ENCODE results near the gene TUBA4A.
"Not testable (repeated sequence)": the region's sequence is repeated elsewhere in the genome, so short reads cannot be mapped to it uniquely, and the experiment has no call there.

TUBA4A gene

GRCh38 chr2:219253753-219254589 is at the start of gene TUBA4A:
TUBA4A (minus strand) TSS chr2:219253918; CDS start chr2:219253858, 60 bp downstream.
- peak; percentile 44 for DNase-seq

DNA sequence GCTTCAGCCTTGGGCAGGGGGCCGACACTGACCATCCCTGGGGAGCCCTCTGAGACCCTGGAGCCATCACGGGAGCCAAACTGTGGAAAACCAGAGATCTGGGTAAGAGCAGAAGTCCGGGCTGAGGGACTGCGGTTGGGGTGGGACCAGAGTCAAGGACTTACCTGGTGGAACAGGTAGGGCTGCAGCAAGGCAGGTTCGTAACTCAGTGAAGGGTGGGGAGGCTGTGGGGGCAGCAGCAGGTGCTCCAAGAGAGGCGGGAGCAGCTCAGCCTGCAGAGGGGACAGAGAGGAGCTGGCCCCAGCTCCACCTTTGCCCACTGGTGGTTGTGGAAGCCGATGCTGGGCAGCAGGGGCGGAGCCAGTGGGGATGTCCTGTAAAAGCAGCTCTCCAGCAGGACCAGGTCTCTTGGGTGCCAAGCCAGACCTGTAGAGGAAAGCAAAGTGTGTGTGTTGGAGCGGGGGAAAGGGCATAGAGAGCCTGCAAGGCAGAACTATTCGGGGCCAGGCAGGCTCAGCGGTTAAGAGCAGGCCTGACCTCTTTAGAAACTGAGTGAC is 48.8 kb upstream of the TUBA4A start:
- DNase-seq: no peak

DNA sequence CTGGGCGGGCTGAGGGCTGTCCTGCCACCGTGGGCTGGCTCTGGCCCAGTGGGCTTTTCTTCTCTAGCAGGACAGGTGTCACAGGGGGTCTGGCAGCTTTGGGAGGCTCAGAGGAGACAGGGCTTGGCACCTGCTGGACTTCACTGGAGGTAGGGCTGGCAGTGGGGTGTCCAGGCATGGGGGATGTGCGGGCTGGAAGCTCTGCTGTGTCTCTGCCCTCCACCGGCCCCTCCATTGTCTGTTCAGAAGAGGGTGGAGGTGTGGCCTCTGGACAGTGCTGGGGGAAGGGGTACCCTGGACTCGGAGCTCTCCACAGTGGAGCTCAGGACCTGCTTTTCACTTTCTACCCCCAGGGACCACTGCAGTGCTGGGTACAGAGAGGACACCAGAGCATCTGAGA is 46.3 kb upstream of the TUBA4A start:
- no peak for DNase-seq

DNA sequence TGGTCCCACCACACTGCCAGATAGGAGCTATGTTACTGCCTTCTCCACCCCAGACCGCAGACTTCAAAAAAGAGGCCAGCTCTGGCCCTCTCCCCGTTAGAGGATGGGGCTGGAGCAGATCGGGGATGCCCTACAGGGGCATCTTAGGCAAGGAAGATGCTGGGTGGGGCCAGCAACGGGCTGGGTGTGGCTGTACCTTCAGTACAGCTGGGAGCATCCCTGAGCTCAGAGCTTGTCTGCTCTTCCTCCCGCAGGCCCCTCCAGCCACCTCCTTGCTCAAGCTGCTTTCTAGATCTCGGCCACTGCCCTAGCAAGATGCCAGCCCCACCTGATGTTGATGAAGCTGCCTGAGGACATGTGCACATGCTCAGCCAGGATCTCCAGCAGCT is 45.6 kb upstream of the TUBA4A start:
- no peak for DNase-seq

DNA sequence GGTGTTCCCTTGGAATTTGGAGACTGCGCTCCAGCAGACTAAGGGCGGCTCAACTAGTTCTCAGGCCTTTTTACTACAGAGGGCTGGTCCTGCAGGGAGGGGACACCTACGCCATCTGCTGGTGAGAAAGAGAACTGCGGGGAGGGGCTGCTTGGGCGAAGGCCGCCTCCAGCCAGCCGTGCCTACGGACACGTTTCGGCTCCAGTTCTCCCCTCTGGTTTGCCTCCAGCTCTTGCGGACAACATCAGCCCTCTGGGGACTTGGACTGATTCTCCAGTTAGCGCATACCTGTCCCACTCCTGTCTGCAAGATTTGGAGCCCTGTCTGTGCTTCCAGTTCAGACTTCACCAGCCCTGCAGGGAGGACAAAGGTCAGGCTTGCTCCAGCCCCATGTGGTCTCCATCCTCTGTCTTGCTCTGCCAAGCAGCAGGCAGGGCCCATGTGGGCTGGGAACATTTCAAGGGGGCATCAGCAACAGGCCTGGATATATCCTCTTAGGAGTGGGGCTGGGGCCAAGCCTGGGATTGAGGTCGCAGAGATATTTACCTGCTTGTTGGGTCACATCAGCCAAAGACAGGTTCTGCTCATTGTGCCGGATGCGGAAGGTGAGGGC is 45.1 kb upstream of the TUBA4A start:
- peak; percentile 28 for DNase-seq

DNA sequence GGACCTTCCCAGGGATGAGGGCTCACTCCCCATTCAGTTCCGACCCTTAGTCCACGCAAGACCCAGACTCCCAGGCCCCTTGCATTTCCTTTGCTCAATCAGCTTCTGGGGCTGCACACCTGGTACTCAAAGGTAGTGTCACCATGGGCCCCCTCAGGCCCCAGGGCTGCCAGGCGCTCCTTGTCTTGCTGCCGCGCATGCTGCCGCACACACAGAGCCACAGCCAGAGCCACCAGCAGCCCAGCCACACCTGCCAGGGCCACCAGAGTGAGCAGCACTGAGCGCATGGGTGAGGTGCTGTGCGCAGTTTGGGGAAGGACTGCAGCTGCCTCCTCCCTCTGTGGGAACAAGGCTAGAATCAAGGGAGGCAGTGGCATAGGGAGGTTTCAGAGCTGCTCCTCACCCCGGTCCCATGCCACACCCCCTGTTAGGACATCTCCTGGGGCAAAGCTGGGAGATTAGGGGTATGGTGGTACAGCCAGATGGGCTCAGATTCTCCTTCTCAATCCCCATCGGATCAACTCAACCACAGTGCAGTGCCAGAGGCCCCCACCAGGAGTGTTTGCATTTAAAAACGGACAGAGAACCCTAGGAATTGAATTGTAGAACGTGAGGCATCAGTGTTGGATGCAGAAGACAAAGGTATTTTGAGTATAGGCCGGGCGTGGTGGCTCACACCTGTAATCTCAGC is 44.2 kb upstream of the TUBA4A start:
- DNase-seq: no peak

GRCh38 chr2:219296631-219297391 is 43.1 kb upstream of the TUBA4A start:
- no peak for DNase-seq

DNA sequence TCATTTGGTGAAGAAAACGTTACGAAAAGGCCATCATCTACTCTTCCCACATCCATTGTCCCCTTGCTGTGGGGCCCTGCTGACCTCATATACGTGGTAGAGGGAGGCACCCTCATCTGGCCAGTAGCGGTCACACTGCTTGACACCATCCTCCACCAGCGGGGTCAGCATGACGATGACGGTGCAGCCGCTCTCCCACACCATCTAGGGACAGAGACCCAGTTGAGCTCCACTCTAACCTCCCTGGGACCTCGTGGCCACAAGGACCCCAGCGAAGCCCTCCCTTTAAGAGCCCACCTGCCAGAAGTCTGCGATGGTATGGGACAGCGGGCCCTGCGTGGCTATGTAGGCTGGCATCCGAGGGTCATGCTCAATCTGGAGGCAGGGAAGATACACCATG is 42.4 kb upstream of the TUBA4A start:
- DNase-seq: no peak

DNA sequence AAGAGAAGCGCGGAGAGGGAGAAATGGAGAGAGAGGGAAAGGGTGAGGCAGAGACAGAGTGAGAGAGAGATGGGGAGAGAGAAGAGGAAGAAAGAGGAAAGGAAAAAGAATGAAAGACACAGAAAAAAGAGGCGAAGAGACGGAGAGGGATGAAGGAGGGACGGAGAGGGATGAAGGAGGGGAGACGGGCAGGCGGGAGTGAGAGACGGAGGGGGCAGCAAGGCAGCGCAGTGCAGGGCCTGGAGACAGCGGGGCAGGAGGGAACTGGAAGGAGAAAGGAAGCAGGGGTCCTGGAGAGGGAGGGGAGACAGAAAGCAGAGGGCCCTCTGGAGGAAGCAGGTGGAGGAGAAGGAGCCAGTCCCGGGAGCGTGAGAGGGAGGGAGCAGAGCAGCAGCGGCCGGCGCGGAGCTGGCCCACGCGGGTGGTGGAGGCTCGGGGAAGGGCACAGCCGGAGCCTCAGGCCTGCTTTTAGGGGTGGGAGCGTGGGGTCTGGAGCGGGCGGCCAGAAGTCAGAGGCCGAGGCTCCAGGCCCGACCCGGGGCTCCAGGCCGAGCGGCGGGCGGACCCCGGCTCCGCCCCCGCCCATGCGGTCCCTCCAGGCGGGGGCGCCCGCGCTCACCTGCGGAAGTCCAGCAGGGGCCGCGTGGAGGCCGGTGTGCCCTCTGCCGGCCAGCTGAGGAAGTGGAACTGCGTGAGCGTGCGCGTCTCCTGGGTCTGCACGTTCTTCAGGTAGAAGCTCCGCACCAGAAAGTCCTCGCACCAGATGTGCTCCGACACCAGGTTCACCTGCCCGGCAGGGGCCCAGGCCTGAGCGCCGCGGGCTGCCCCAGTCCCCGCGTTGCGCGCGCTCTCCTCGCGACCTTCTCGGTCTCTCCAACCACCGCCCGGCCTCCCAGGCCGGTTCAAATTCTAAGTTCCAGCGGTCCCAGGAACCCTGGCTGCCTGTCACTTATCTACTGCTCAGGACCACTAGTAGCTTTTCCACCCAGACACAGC is 40.9 kb upstream of the TUBA4A start:
- peak; percentile 22 for DNase-seq

DNA sequence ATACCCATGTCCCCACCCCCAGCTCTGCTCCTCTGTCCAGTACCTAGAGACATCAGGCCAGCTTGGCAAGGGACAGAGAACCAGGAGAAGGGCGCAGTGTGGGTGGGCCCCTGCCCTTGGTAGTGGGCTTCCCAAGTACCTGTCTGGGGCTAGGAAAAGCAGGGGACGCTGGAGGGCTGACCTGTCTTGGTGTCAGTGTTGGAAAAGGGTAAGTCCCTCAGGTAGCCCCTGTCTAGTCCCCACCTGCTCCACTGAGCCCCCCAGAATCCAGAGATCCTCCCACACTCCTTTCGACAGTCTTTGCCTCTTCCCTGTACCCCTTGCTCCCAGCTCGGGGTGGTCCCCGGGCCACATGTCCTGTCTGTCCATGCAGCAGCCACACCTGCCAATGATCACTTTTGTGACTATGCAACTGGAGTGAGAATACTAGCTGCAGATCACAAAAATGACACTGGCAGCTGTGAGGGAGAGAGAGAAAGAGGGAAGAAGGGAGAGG is 40.1 kb upstream of the TUBA4A start:
- DNase-seq: no peak

- DNase-seq: no peak
These were observed 38.9 kb upstream of the TUBA4A start for GRCh38 chr2:219292616-219293015.

DNA sequence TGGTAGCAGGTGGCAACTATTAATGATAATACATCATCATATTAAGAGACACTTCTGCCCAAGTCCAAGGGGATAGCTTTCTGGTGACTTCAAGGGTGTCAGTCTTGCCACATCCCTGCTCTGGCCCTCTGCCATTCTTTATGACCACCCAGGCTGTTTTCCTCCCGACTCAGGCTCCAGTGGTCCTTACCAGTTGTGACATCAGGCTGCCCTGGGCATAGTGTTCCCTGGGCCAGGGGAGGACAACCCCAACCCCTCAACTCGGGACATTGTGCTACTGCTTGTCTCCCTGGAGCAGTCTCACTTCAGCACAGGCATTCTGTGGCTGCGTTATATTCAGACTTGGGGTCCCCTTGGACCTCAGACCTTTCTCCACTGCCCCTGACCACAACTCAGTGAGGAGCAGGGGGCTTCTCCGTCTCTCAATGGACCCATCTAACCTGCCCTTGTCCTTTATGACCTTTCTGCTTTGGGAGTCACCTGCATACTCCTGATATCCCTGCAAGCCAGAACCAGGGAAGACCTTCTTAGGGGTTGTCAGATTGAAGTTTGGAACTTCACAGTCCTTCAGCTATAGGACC is 38.3 kb upstream of the TUBA4A start:
- no peak for DNase-seq

DNA sequence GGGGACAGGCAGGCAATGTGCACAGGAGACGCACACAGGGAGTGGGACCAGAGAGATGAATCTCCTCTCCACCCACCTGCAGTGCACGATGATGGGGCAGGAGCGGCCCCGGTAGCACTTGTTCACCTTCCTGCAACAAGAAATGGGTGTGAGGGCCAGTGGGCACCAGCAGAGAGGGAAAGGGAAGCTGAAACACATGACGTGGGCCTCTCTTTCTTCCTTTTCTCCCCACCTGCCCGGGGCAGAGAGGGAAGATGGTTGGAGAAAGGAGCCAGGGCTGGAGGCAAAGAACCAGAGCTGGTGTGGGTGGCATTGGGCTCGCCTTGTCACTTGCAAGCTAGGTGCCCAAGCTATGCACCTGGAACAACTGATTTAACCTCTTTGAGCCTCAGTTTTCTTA is 37.7 kb upstream of the TUBA4A start:
- DNase-seq: no peak

DNA sequence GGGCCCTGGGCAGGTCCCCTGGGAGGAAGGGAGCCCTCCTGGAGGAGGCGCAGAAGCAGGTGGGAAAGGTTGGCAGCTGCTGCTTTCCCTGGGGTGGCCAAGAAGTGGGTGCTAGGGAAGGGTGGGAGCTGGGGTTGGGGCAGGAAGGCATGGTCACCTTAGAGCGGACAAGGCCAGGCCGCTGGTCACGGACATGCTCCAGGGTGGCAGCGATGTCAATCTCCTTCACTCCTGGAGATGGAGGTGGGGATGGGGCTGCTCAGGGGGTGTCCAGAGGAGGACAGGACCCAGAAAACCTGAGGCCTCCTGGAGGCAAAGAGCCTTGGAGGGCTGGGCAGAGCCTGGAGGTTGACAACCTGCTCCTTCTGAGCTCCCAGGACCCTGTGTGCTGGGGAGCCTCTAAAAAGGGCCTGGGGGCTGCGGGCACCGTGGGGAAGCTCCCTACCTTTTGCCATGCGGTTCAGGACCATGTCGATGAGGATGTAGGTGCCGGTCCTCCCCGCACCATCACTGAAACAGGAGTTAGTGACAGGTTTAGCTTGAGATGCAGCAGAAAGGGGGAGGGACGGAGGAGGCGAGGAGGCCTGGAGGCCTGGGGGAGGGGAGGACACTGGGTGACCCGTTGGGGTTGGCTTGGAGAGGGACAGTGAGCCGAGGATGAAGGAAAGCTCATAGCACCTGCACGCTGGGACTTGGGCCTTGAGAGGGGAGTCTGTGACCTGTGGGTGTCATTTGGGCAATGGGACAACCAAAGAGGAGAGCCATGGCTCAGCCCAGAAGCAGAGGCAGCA is 36.9 kb upstream of the TUBA4A start:
- DNase-seq: no peak

DNA sequence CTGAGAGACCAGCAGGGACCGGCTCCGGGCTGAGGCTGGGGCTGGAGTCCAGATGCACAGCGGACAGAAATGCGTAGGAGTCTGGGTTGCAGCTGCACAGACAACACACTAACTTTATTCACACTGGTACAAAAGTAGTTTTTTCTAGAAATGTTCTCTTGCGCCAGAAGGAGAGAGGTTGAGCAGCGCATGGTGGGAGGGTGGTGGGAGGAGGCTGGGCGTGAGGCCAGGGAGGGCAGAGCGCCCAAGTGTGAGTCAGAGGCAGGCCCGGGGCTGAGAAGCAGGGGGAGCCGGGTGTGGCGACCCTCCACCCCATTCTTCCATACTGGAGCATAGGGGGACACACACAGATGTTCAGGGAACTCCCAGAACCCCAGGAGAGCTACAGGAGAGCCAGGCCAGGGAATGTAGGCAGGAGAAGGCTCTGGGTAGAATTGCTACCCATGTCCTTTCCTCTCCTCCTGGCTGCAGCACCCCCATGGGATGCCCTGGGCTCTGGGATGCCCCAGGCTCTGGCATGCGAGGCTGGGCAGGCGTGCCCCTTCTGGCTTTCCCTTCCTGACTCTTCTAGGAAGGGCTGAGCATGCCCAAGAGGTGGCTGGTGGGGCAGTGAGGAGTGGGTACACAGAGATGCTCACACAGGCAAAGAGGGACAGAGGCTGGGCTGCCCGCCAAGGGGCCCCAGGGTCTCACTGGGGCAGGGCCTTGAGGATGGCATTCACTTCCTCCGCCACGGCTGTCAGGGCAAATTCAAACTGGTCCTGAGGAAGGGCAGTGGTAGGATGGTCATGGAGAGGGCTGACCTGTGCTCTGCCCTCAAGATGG is 36.0 kb upstream of the TUBA4A start:
- no peak for DNase-seq

DNA sequence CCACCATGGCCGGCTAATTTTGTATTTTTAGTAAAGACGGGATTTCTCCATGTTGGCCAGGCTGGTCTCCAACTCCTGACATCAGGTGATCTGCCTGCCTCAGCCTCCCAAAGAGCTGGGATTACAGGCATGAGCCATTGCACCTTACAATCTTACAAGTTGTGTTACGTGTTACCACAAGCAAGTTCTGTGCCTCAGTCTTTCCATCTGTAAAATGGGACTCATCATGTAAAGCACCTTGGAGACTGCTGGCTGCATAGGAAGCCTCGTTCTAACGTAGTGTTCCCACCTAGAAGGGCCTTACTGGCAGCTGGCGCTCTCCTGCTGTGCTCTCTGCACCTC is 35.4 kb upstream of the TUBA4A start:
- DNase-seq: no peak

- DNase-seq: no peak
These were observed 34.0 kb upstream of the TUBA4A start for GRCh38 chr2:219287580-219288265.

GRCh38 chr2:219287116-219287440 is 33.4 kb upstream of the TUBA4A start:
- not testable (repeated sequence) for DNase-seq

Measured in NCI-H1092 (cell line).